ENCODE results near the gene DCBLD1.

The DCBLD1 gene

DNA sequence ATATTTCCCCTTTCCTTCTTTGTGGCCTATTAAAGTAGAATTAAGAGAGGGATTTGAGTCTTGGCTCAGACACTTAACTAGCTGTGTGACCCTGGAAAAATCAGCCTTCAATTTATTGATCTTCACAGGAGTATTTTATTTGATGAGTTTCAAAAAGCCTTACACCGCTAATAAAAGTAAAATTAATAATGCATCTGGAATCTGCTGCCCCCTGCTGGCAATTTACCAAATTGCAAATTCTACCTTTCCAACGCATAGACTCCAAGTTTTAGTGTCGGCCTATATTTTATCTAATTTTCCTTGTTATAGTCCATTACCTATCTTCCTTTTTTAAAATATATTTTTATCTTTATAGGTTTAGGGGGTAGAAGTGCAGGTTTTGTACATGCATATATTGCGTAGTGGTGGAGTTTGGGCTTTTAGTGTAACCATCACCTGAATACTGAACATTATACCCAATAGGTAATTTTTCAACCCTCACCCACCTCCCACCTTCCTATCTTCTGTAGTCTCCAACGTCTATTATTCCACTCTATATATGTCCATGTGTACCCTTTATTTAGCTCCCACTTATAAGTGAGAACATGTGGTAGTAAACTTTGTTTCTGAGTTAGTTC, 73.5 kb downstream of the DCBLD1 start:
- H3K36me3 ChIP-seq (ENCODE audit: control insufficient read depth, insufficient read depth, low read length): no peaks in the 10 kb centered on the region
- no peaks in the 10 kb centered on the region for H3K27me3 ChIP-seq (ENCODE audit: control insufficient read depth, insufficient read depth, low read length)
- no peak overlapping the region for H3K4me3 ChIP-seq (ENCODE audit: low read length)
- H3K27ac ChIP-seq (ENCODE audit: low read length): no peak overlapping the region
- DNase-seq (ENCODE audit: low read depth, low spot score): no peak
- H3K4me1 ChIP-seq (ENCODE audit: control insufficient read depth, insufficient read depth, low read length): no peaks in the 10 kb centered on the region
- no peaks in the 10 kb centered on the region for H3K9me3 ChIP-seq (ENCODE audit: control insufficient read depth, insufficient read depth, low read length)
- no CpG with 5 or more reads among the region's 5 CpGs for WGBS (ENCODE audit: insufficient coverage, insufficient read length)

DNA sequence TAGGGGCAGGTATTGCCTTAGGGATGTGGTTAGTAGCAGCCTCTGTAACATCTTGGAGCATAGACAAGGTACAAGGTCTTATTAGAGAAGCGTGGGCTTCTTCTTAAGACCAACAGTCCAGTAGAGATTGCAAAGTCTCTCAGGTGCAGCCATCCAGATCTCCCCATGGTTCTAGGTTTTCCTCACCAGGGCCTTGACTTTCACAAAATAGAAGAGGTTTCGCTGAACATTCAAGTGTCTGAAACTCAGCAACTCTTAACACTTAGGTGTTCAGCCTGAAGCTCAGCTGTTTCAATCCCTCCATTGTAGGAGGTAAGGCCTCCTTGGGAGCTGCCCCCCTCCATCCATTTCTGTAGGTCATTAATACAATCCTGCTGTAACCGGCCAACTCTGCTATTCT, 75.5 kb downstream of the DCBLD1 start:
- H3K4me1 ChIP-seq (ENCODE audit: control insufficient read depth, insufficient read depth, low read length): no peaks in the 10 kb centered on the region
- no peak overlapping the region for H3K27ac ChIP-seq (ENCODE audit: low read length)
- H3K4me3 ChIP-seq (ENCODE audit: low read length): no peak overlapping the region
- DNase-seq (ENCODE audit: low read depth, low spot score): no peak
- H3K36me3 ChIP-seq (ENCODE audit: control insufficient read depth, insufficient read depth, low read length): no peaks in the 10 kb centered on the region
- H3K9me3 ChIP-seq (ENCODE audit: control insufficient read depth, insufficient read depth, low read length): no peaks in the 10 kb centered on the region
- H3K27me3 ChIP-seq (ENCODE audit: control insufficient read depth, insufficient read depth, low read length): no peaks in the 10 kb centered on the region
- no CpG with 5 or more reads among the region's 3 CpGs for WGBS (ENCODE audit: insufficient coverage, insufficient read length)

DNA sequence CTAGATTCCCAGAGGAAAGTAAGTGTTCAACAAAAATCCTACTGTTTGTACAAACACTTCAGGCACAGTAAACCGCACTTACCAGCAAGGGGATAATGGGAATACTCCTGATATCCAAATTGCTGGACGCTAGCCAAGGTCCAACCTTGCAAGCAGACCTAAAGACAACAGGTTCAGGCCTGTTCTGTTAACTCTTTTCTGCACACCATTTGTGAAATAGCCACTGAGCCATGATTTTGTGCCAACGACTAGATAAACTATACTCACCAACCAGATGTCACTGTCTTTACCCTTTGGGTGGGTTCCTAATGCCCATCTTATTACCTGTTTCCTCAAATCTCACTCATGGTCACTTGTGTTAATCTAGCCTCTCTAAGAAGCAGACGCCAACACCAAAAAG, 76.3 kb downstream of the DCBLD1 start:
- no peak for DNase-seq (ENCODE audit: low read depth, low spot score)
- Histone ChIP-seq H3K36me3 (ENCODE audit: control insufficient read depth, insufficient read depth, low read length) (no peaks in the 10 kb centered on the region), H3K4me1 (ENCODE audit: control insufficient read depth, insufficient read depth, low read length) (no peaks in the 10 kb centered on the region), H3K9me3 (ENCODE audit: control insufficient read depth, insufficient read depth, low read length) (no peaks in the 10 kb centered on the region), H3K27me3 (ENCODE audit: control insufficient read depth, insufficient read depth, low read length) (no peaks in the 10 kb centered on the region), H3K27ac (ENCODE audit: low read length) (no peak overlapping the region), H3K4me3 (ENCODE audit: low read length) (no peak overlapping the region)
- no CpG with 5 or more reads among the region's 4 CpGs for WGBS (ENCODE audit: insufficient coverage, insufficient read length)

DNA sequence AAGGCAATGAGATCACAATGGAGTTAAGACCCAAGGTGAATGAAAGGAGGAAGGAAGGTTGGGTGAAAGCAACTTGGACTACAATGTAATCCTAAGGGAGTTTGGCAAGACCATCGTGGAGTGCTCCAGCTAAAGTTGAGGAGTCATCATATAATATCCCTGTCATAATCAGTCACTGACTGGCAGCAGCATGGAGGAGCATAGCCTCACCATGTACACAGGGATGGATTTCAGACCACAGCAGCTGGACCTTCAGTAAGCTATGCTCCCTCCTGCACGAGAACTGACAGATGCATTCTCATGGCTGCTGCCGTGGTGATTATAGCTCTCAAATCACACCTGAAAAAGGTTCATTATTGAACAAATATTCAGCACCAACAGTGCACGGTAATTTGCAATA, 76.8 kb downstream of the DCBLD1 start:
- H3K4me1 ChIP-seq (ENCODE audit: control insufficient read depth, insufficient read depth, low read length): no peaks in the 10 kb centered on the region
- H3K27me3 ChIP-seq (ENCODE audit: control insufficient read depth, insufficient read depth, low read length): no peaks in the 10 kb centered on the region
- WGBS (ENCODE audit: insufficient coverage, insufficient read length): no CpG with 5 or more reads among the region's 4 CpGs
- no peaks in the 10 kb centered on the region for H3K9me3 ChIP-seq (ENCODE audit: control insufficient read depth, insufficient read depth, low read length)
- DNase-seq (ENCODE audit: low read depth, low spot score): no peak
- H3K27ac ChIP-seq (ENCODE audit: low read length): no peak overlapping the region
- no peak overlapping the region for H3K4me3 ChIP-seq (ENCODE audit: low read length)
- H3K36me3 ChIP-seq (ENCODE audit: control insufficient read depth, insufficient read depth, low read length): no peaks in the 10 kb centered on the region

GRCh38 chr6:117561128-117561527, 78.7 kb downstream of the DCBLD1 start:
- Histone ChIP-seq H3K27ac (ENCODE audit: low read length) (no peak overlapping the region), H3K9me3 (ENCODE audit: control insufficient read depth, insufficient read depth, low read length) (no peaks in the 10 kb centered on the region), H3K36me3 (ENCODE audit: control insufficient read depth, insufficient read depth, low read length) (no peaks in the 10 kb centered on the region), H3K4me3 (ENCODE audit: low read length) (no peak overlapping the region), H3K4me1 (ENCODE audit: control insufficient read depth, insufficient read depth, low read length) (no peaks in the 10 kb centered on the region), H3K27me3 (ENCODE audit: control insufficient read depth, insufficient read depth, low read length) (no peaks in the 10 kb centered on the region)
- DNase-seq (ENCODE audit: low read depth, low spot score): no peak
- no CpG with 5 or more reads among the region's 3 CpGs for WGBS (ENCODE audit: insufficient coverage, insufficient read length)

DNA sequence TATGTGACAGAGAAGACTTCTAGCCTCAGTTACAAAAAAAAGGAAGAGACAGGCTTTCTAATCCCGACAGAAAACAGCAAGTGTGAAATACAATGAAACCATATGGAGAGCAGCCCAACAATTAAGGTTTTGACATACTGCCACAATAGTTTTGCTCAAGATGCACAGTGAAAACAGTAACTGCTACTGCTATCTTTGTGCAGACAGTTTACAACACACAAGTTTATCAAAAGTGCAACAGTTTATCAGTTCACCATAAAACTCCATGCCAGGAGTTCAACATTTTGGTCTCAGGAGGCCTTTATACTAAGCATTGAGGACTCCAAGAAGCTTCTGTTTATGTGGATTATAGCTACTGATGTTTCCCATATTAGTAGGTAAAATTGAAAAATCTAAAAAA, 82.2 kb downstream of the DCBLD1 start:
- no CpG with 5 or more reads among the region's 1 CpG for WGBS (ENCODE audit: insufficient coverage, insufficient read length)
- H3K9me3 ChIP-seq (ENCODE audit: control insufficient read depth, insufficient read depth, low read length): no peaks in the 10 kb centered on the region
- no peak overlapping the region for H3K27ac ChIP-seq (ENCODE audit: low read length)
- no peak for DNase-seq (ENCODE audit: low read depth, low spot score)
- no peaks in the 10 kb centered on the region for H3K27me3 ChIP-seq (ENCODE audit: control insufficient read depth, insufficient read depth, low read length)
- H3K4me1 ChIP-seq (ENCODE audit: control insufficient read depth, insufficient read depth, low read length): no peaks in the 10 kb centered on the region
- H3K36me3 ChIP-seq (ENCODE audit: control insufficient read depth, insufficient read depth, low read length): no peaks in the 10 kb centered on the region
- no peak overlapping the region for H3K4me3 ChIP-seq (ENCODE audit: low read length)

- no peak for DNase-seq (ENCODE audit: low read depth, low spot score)
- no peaks in the 10 kb centered on the region for H3K4me1 ChIP-seq (ENCODE audit: control insufficient read depth, insufficient read depth, low read length)
- no peak overlapping the region for H3K4me3 ChIP-seq (ENCODE audit: low read length)
- no CpG with 5 or more reads among the region's 2 CpGs for WGBS (ENCODE audit: insufficient coverage, insufficient read length)
- no peaks in the 10 kb centered on the region for H3K36me3 ChIP-seq (ENCODE audit: control insufficient read depth, insufficient read depth, low read length)
- no peak overlapping the region for H3K27ac ChIP-seq (ENCODE audit: low read length)
- H3K27me3 ChIP-seq (ENCODE audit: control insufficient read depth, insufficient read depth, low read length): no peaks in the 10 kb centered on the region
- no peaks in the 10 kb centered on the region for H3K9me3 ChIP-seq (ENCODE audit: control insufficient read depth, insufficient read depth, low read length)
Observed at GRCh38 chr6:117568247-117568646, 85.8 kb downstream of the DCBLD1 start.

DNA sequence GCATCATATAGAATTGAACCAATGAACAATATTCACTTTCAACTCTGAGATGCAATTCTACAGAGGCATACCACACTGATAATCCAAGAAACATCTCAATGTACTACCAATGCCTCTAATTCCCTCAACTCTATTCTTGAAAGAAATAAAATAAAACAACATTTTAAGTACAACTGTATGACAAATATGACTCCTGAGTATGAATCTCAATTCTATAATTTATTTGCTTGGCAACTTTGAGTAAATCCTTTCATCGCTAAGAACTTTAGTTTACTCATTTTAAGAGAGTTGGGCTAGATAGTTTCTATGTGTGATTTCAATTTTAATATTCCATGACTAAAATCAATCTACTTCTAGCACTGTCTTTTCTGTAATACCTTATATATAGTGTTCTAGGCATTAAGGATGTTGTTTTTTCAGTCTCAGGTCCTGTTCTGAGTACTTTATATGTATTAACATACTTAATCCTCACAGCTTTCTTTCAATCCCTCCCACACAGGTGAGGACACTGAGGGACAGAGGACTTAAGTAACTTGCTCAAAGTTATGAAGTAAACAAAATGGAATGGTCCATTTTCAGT, 86.4 kb downstream of the DCBLD1 start:
- WGBS (ENCODE audit: insufficient coverage, insufficient read length): no CpG with 5 or more reads among the region's 1 CpG
- Histone ChIP-seq H3K4me1 (ENCODE audit: control insufficient read depth, insufficient read depth, low read length) (no peaks in the 10 kb centered on the region), H3K27ac (ENCODE audit: low read length) (no peak overlapping the region), H3K27me3 (ENCODE audit: control insufficient read depth, insufficient read depth, low read length) (no peaks in the 10 kb centered on the region), H3K36me3 (ENCODE audit: control insufficient read depth, insufficient read depth, low read length) (no peaks in the 10 kb centered on the region), H3K9me3 (ENCODE audit: control insufficient read depth, insufficient read depth, low read length) (no peaks in the 10 kb centered on the region), H3K4me3 (ENCODE audit: low read length) (no peak overlapping the region)
- no peak for DNase-seq (ENCODE audit: low read depth, low spot score)

DNA sequence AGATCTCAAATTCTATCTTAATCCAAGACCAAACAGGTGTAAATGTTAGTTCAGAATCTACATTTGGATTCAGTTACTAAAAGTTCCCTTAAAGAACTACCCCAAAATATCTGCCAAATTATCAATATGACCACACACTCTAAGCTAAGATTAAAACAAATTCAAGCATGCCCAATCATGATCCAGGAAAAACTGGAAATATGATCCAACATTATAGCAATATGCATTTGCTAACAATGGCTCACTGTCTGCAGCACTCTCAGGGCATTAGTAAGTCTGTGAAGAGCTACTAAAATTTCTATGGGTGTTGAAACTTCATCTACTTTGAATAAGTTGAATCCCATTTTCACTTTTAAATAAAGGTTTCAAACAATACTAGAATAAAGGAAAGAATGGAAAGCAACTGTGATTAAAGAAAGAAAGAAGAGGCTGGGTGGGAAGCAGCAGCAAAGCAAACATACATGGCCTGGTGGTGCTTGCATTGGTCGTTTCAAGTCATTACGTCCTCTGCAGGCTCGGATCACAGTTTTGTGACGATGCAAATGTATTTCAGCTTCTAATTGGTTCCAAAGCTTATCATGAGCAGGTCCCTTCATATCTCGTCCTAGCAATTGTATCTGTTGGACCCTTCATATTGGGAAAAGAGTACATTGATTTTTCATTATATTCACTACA, 90.7 kb downstream of the DCBLD1 start:
- no peak for DNase-seq (ENCODE audit: low read depth, low spot score)
- H3K27ac ChIP-seq (ENCODE audit: low read length): no peak overlapping the region
- no CpG with 5 or more reads among the region's 5 CpGs for whole genome bisulfite sequencing (ENCODE audit: insufficient coverage, insufficient read length)
- no peaks in the 10 kb centered on the region for H3K4me1 ChIP-seq (ENCODE audit: control insufficient read depth, insufficient read depth, low read length)
- no peak overlapping the region for H3K4me3 ChIP-seq (ENCODE audit: low read length)
- H3K27me3 ChIP-seq (ENCODE audit: control insufficient read depth, insufficient read depth, low read length): no peaks in the 10 kb centered on the region
- H3K9me3 ChIP-seq (ENCODE audit: control insufficient read depth, insufficient read depth, low read length): no peaks in the 10 kb centered on the region
- no peaks in the 10 kb centered on the region for H3K36me3 ChIP-seq (ENCODE audit: control insufficient read depth, insufficient read depth, low read length)

- Histone ChIP-seq H3K36me3 (ENCODE audit: control insufficient read depth, insufficient read depth, low read length) (no peaks in the 10 kb centered on the region), H3K27ac (ENCODE audit: low read length) (no peak overlapping the region), H3K27me3 (ENCODE audit: control insufficient read depth, insufficient read depth, low read length) (no peaks in the 10 kb centered on the region), H3K4me1 (ENCODE audit: control insufficient read depth, insufficient read depth, low read length) (no peaks in the 10 kb centered on the region), H3K4me3 (ENCODE audit: low read length) (no peak overlapping the region), H3K9me3 (ENCODE audit: control insufficient read depth, insufficient read depth, low read length) (no peaks in the 10 kb centered on the region)
- no CpG with 5 or more reads among the region's 4 CpGs for WGBS (ENCODE audit: insufficient coverage, insufficient read length)
- DNase-seq (ENCODE audit: low read depth, low spot score): no peak
Observed at GRCh38 chr6:117574198-117574597, 91.7 kb downstream of the DCBLD1 start.

GRCh38 chr6:117585647-117586046, 103.2 kb downstream of the DCBLD1 start:
- H3K9me3 ChIP-seq (ENCODE audit: control insufficient read depth, insufficient read depth, low read length): no peaks in the 10 kb centered on the region
- H3K4me1 ChIP-seq (ENCODE audit: control insufficient read depth, insufficient read depth, low read length): no peaks in the 10 kb centered on the region
- DNase-seq (ENCODE audit: low read depth, low spot score): no peak
- no peaks in the 10 kb centered on the region; the same call in 1 of the 2 replicates for H3K36me3 ChIP-seq (ENCODE audit: control insufficient read depth, insufficient read depth, low read length)
- no peak overlapping the region for H3K27ac ChIP-seq (ENCODE audit: low read length)
- H3K4me3 ChIP-seq (ENCODE audit: low read length): no peak overlapping the region
- H3K27me3 ChIP-seq (ENCODE audit: control insufficient read depth, insufficient read depth, low read length): no peaks in the 10 kb centered on the region
